ENCODE measurements around the gene GALNT16.
"Not testable (repeated sequence)": the region's sequence is repeated elsewhere in the genome, so short reads cannot be mapped to it uniquely, and the experiment has no call there.

Gene GALNT16

GRCh38 chr14:69259527-69260189 is at the start of gene GALNT16:
GALNT16 (plus strand) TSS chr14:69260158; CDS start chr14:69260291, 133 bp downstream.
- Mint-ChIP-seq H3K36me3 (no peaks in the 10 kb centered on the region), H3K27me3 (peaks cover 32% of the 10 kb centered on the region), H3K9me3 (ENCODE audit: low read depth) (no peaks in the 10 kb centered on the region), H3K27ac (no peak within 1 kb of the TSS), H3K4me1 (ENCODE audit: low read depth) (peaks cover 10% of the 10 kb centered on the region), H3K4me3 (peak within 1 kb of the TSS; percentile 66)

GRCh38 chr14:69214393-69214792 is 45.6 kb upstream of the GALNT16 start:
- H3K27ac Mint-ChIP-seq = no peak overlapping the region
- H3K4me1 Mint-ChIP-seq (ENCODE audit: low read depth) = peaks cover 2% of the 10 kb centered on the region
- no peaks in the 10 kb centered on the region for H3K9me3 Mint-ChIP-seq (ENCODE audit: low read depth)
- no peak overlapping the region for H3K4me3 Mint-ChIP-seq
- H3K36me3 Mint-ChIP-seq = peaks cover 15% of the 10 kb centered on the region
- H3K27me3 Mint-ChIP-seq = no peaks in the 10 kb centered on the region

- not testable (repeated sequence) for H3K4me1 Mint-ChIP-seq (ENCODE audit: low read depth); H3K4me3 Mint-ChIP-seq; H3K9me3 Mint-ChIP-seq (ENCODE audit: low read depth); H3K27ac Mint-ChIP-seq; H3K27me3 Mint-ChIP-seq
- peaks cover 20% of the 10 kb centered on the region for H3K36me3 Mint-ChIP-seq
Measured at GRCh38 chr14:69217663-69218062, 42.3 kb upstream of the GALNT16 start.

GRCh38 chr14:69224946-69225345 is 35.0 kb upstream of the GALNT16 start:
- Mint-ChIP-seq H3K4me3 (no peak overlapping the region), H3K4me1 (ENCODE audit: low read depth) (no peaks in the 10 kb centered on the region), H3K9me3 (ENCODE audit: low read depth) (no peaks in the 10 kb centered on the region), H3K27me3 (no peaks in the 10 kb centered on the region), H3K36me3 (peaks cover 5% of the 10 kb centered on the region), H3K27ac (no peak overlapping the region)

- Mint-ChIP-seq H3K4me3 (no peak overlapping the region), H3K27ac (no peak overlapping the region), H3K36me3 (peaks cover 5% of the 10 kb centered on the region), H3K9me3 (ENCODE audit: low read depth) (no peaks in the 10 kb centered on the region), H3K27me3 (no peaks in the 10 kb centered on the region), H3K4me1 (ENCODE audit: low read depth) (no peaks in the 10 kb centered on the region)
Measured at GRCh38 chr14:69226178-69226577, 33.8 kb upstream of the GALNT16 start.

GRCh38 chr14:69226736-69227135 is 33.2 kb upstream of the GALNT16 start:
- no peak overlapping the region for H3K27ac Mint-ChIP-seq
- peaks cover 5% of the 10 kb centered on the region for H3K36me3 Mint-ChIP-seq
- no peaks in the 10 kb centered on the region for H3K4me1 Mint-ChIP-seq (ENCODE audit: low read depth)
- no peaks in the 10 kb centered on the region for H3K9me3 Mint-ChIP-seq (ENCODE audit: low read depth)
- H3K4me3 Mint-ChIP-seq = no peak overlapping the region
- no peaks in the 10 kb centered on the region for H3K27me3 Mint-ChIP-seq

GRCh38 chr14:69231486-69231885 is 28.5 kb upstream of the GALNT16 start:
- no peaks in the 10 kb centered on the region for H3K9me3 Mint-ChIP-seq (ENCODE audit: low read depth)
- no peak overlapping the region for H3K27ac Mint-ChIP-seq
- no peak overlapping the region for H3K4me3 Mint-ChIP-seq
- H3K27me3 Mint-ChIP-seq = no peaks in the 10 kb centered on the region
- peaks cover 7% of the 10 kb centered on the region for H3K36me3 Mint-ChIP-seq
- no peaks in the 10 kb centered on the region for H3K4me1 Mint-ChIP-seq (ENCODE audit: low read depth)

- H3K4me1 Mint-ChIP-seq (ENCODE audit: low read depth) = no peaks in the 10 kb centered on the region
- H3K9me3 Mint-ChIP-seq (ENCODE audit: low read depth) = no peaks in the 10 kb centered on the region
- no peak overlapping the region for H3K27ac Mint-ChIP-seq
- H3K4me3 Mint-ChIP-seq = no peak overlapping the region
- H3K27me3 Mint-ChIP-seq = no peaks in the 10 kb centered on the region
- H3K36me3 Mint-ChIP-seq = peaks cover 13% of the 10 kb centered on the region
Measured at GRCh38 chr14:69232388-69232787, 27.6 kb upstream of the GALNT16 start.

- H3K27ac Mint-ChIP-seq = no peak overlapping the region
- H3K27me3 Mint-ChIP-seq = no peaks in the 10 kb centered on the region
- no peaks in the 10 kb centered on the region for H3K9me3 Mint-ChIP-seq (ENCODE audit: low read depth)
- H3K4me3 Mint-ChIP-seq = no peak overlapping the region
- H3K4me1 Mint-ChIP-seq (ENCODE audit: low read depth) = no peaks in the 10 kb centered on the region
- H3K36me3 Mint-ChIP-seq = peaks cover 13% of the 10 kb centered on the region
Measured at GRCh38 chr14:69234106-69234505, 25.9 kb upstream of the GALNT16 start.

GRCh38 chr14:69235708-69236107 is 24.2 kb upstream of the GALNT16 start:
- Mint-ChIP-seq H3K36me3 (peaks cover 13% of the 10 kb centered on the region), H3K9me3 (ENCODE audit: low read depth) (no peaks in the 10 kb centered on the region), H3K4me3 (no peak overlapping the region), H3K27me3 (no peaks in the 10 kb centered on the region), H3K27ac (no peak overlapping the region), H3K4me1 (ENCODE audit: low read depth) (no peaks in the 10 kb centered on the region)

- Mint-ChIP-seq H3K4me1 (ENCODE audit: low read depth) (no peaks in the 10 kb centered on the region), H3K36me3 (peaks cover 13% of the 10 kb centered on the region), H3K27me3 (no peaks in the 10 kb centered on the region), H3K9me3 (ENCODE audit: low read depth) (no peaks in the 10 kb centered on the region), H3K4me3 (no peak overlapping the region), H3K27ac (no peak overlapping the region)
Measured at GRCh38 chr14:69237142-69237541, 22.8 kb upstream of the GALNT16 start.

- Mint-ChIP-seq H3K4me1 (ENCODE audit: low read depth) (no peaks in the 10 kb centered on the region), H3K36me3 (peaks cover 9% of the 10 kb centered on the region), H3K9me3 (ENCODE audit: low read depth) (no peaks in the 10 kb centered on the region), H3K27me3 (no peaks in the 10 kb centered on the region), H3K27ac (no peak overlapping the region), H3K4me3 (no peak overlapping the region)
Measured at GRCh38 chr14:69237584-69237983, 22.4 kb upstream of the GALNT16 start.

- Mint-ChIP-seq H3K4me1 (ENCODE audit: low read depth) (peaks cover 3% of the 10 kb centered on the region), H3K27me3 (no peaks in the 10 kb centered on the region), H3K36me3 (peaks cover 6% of the 10 kb centered on the region)
Measured at GRCh38 chr14:69238883-69239282, 21.1 kb upstream of the GALNT16 start.

GRCh38 chr14:69240527-69241173 is 19.3 kb upstream of the GALNT16 start:
- Mint-ChIP-seq H3K4me3 (no peak overlapping the region), H3K4me1 (ENCODE audit: low read depth) (peaks cover 3% of the 10 kb centered on the region), H3K9me3 (ENCODE audit: low read depth) (no peaks in the 10 kb centered on the region), H3K36me3 (peaks cover 6% of the 10 kb centered on the region), H3K27me3 (no peaks in the 10 kb centered on the region), H3K27ac (no peak overlapping the region)

More at GRCh38 chr14:69238883-69239282, 21.1 kb upstream of the GALNT16 start:
- no peak overlapping the region for H3K27ac Mint-ChIP-seq
- H3K9me3 Mint-ChIP-seq (ENCODE audit: low read depth) = no peaks in the 10 kb centered on the region
- no peak overlapping the region for H3K4me3 Mint-ChIP-seq

- no peaks in the 10 kb centered on the region for H3K27me3 Mint-ChIP-seq
- no peaks in the 10 kb centered on the region for H3K9me3 Mint-ChIP-seq (ENCODE audit: low read depth)
- no peak overlapping the region for H3K27ac Mint-ChIP-seq
- H3K36me3 Mint-ChIP-seq = peaks cover 6% of the 10 kb centered on the region
- H3K4me3 Mint-ChIP-seq = no peak overlapping the region
- H3K4me1 Mint-ChIP-seq (ENCODE audit: low read depth) = peaks cover 3% of the 10 kb centered on the region
Measured at GRCh38 chr14:69241577-69241976, 18.4 kb upstream of the GALNT16 start.

Data from activated naive CD8-positive, alpha-beta T cell (primary cell).